C4-2B (cell line): ENCODE results near the gene HPS4.

Experiments used
- H3K27ac ChIP-seq: fragments of 450-650 bp; 2 replicates; pipeline ENCODE4 v1.5.1; 2017
- ZFX ChIP-seq: fragments of 450-650 bp; IDR thresholded peaks from 2 replicates; pipeline ENCODE4 v1.6.1; 2017
- TF ChIP-seq, protein P1 (sequence below): fragments of 450-650 bp; conservative IDR thresholded peaks from 2 replicates; pipeline ENCODE4 v1.5.1; 2017; ENCODE audit warnings: mild to moderate bottlenecking

Gene HPS4

DNA sequence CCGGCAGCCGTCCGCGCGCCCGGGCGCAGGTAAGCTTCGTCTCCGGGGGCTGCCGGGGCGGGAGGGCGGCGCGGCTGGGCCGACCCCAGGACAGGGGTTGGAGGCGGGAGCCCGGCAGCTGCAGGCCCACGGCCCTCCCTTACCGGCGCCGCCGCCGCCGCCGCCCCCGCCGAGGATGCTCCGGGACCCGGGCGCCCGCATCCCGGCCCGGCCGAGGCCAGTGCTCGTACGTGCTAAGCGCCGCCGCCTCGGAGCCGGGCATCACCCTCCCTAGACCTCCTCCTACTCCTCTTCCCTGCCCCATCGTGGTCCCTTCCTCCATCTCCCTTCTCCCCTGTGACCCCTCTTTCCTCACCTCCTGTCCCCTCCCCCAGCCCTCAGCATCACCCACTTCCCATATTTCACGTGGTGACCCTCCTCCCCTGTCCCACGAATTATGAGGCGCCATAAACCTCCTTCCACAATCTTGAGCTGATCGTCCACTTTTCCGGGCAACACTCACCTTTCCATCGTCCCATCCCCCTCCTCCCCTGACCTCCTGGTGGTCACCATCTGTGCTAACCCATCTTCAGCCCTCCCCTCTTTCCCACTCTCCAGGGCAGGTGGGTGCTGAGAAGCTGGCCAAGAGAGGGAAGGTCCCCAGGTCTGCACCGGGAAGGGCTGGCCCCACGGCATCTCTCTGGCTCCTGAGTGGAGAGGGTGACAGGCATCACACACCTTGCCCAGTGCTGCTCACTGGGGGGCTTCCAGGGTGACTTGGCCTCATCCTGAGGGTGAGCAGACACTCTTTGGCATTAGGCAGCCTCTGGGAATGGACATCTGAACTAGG lies 53.9 kb downstream of the HPS4 start:
- TF ChIP-seq ZFX, result no peak
- TF ChIP-seq, protein P1, sequence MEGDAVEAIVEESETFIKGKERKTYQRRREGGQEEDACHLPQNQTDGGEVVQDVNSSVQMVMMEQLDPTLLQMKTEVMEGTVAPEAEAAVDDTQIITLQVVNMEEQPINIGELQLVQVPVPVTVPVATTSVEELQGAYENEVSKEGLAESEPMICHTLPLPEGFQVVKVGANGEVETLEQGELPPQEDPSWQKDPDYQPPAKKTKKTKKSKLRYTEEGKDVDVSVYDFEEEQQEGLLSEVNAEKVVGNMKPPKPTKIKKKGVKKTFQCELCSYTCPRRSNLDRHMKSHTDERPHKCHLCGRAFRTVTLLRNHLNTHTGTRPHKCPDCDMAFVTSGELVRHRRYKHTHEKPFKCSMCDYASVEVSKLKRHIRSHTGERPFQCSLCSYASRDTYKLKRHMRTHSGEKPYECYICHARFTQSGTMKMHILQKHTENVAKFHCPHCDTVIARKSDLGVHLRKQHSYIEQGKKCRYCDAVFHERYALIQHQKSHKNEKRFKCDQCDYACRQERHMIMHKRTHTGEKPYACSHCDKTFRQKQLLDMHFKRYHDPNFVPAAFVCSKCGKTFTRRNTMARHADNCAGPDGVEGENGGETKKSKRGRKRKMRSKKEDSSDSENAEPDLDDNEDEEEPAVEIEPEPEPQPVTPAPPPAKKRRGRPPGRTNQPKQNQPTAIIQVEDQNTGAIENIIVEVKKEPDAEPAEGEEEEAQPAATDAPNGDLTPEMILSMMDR, result no peak
- H3K27ac ChIP-seq, result no peak overlapping the region

DNA sequence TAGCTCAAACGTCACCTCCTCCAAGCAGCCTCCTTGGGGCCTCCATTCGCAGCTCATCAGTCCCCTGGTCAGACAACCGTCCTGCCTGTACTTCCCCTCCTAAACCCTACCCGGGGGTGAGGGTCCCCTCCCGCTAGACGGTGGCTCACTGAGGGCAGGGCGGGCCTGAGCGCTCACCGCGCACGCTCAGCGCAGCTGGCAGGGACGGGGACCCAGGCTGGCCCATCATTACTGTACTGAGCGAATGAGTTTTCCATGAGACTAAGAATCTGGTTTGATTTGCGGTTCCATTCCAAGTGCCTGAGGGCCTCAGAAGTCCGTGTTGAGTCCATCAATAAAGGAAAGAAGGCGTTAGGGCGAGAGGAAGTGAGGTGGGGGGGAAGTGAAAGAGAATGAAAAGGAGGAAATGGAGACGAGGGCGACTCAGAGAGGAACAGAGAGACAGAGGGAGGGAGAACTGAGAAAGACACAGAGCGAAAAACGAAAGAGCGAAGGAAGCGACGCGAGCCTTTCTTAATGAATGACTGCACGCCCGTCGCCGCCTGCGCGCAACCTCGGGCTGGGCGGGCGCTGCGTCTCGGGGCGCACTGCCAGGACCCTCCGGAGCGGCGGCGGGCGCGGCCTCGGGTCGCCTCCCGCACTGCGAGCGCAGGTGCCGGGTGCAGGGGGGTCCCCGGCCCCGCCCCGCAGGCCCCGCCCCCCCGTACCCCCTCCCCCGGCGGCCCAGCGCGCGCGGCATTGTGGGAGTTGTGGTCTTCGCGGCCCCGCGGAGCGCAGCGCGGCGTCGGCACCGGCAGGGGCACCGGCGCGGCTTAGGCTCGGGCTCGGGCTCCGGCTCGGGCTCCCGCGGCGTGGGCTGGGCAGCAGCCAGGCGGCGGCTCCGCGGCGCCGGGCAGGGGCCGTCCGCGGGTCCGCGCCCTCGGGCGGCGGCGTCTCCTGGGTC lies 54.8 kb downstream of the HPS4 start, which contains the start of gene ASPHD2:
Gene ASPHD2, plus strand, starts transcription at position 746 of the 943 bp plus-strand sequence. CDS start 4,356 bp downstream, outside the sequence.
- no peak within 1 kb of the TSS for H3K27ac ChIP-seq
- no peak for TF ChIP-seq ZFX
- TF ChIP-seq, protein P1, result no peak

GRCh38 chr22:26426924-26427323 lies 56.7 kb downstream of the HPS4 start:
- TF ChIP-seq ZFX, result no peak
- TF ChIP-seq, protein P1, result no peak
- no peak overlapping the region for H3K27ac ChIP-seq

DNA sequence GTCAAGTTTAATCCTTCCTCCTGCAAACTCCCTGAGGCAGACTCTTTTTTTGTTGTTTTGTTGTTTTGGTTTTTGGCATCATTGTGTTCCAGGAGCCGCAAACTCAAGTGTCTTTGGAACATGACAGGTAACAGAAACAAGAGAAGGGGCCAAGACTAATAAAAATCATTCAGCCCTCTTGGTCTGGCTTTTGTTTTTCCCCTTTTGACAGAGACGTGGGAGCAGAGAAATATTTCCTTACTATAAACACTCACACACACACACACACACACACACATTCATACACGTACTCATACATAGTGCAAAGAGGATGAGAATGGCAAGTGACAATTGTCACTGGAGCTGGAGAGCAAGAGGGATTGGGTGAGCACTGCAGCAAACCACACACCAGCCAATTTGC lies 65.0 kb downstream of the HPS4 start:
- no peak overlapping the region for H3K27ac ChIP-seq
- TF ChIP-seq, protein P1, result no peak
- no peak for TF ChIP-seq ZFX

GRCh38 chr22:26417406-26417805 lies 66.2 kb downstream of the HPS4 start:
- H3K27ac ChIP-seq, result no peak overlapping the region
- TF ChIP-seq ZFX, result no peak

DNA sequence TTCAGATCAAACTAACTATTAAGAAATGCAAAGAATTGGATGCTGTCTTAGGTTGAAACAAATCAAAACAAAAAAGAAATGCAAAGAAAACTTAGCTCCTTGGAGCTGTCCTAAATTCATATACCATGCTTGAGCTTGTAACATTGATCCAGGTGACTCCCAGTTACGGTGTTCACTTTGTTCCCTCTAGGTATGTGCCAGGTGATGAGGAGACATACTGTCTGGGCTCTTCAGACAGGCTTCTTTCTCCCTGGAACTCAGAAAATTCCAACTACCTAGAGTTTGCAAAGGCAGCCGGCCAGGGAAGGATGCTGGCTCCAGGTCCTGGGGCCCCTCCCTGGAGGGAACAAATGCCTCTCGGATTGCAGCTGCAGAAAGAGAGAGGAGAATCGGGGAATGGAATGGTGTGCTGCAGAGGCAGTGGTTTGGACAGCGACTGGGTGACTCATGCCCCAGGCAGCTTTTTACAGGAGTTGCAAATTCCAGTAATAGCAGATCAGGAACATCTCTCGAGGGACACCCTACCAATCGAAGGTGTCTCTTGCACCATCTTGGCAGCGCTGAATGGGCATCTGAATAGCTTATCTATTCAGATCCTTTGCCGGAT lies 66.8 kb downstream of the HPS4 start:
- no peak overlapping the region for H3K27ac ChIP-seq
- TF ChIP-seq ZFX, result no peak
- TF ChIP-seq, protein P1, result no peak

DNA sequence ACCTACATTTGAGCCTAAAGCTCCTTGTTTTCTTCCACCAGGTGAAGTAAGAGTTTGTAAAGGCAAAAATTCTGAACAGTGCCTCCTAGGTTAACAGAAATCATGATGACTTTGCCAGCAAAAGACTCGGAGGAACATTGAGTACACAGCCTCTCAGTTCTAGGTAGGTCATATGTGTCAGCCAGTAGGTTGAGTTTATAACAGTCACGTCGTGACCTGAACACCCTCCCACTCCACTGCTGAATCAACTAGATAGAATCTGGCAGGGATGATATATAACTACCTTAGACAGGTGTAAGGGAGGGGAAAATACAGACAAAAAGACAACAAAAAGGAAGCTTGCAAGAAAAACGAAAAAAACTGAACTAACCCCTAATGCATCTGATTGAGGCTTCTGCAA lies 67.3 kb downstream of the HPS4 start:
- no peak overlapping the region for H3K27ac ChIP-seq
- no peak for TF ChIP-seq ZFX
- TF ChIP-seq, protein P1, result no peak
